OCI-LY1 (cell line): ENCODE results near the gene SLC2A10.
A peak's percentile ranks its signal among the peaks of the same experiment; 100 is the strongest.

Source experiments
- H2AFZ ChIP-seq: fragments of 200-600 bp; sonication (generic), shearing (Covaris generic); 2 replicates; pipeline ENCODE4 v1.6.0; 2014; ENCODE audit warnings: antibody characterized with exemption, mild to moderate bottlenecking, low read length
- H3F3A ChIP-seq: fragments of 200-600 bp; sonication (generic), shearing (Covaris generic); 2 replicates; pipeline ENCODE4 v1.6.0; 2014; ENCODE audit warnings: mild to moderate bottlenecking, antibody characterized with exemption, low read length, moderate library complexity; ENCODE audit not compliant: insufficient read depth
- H3K27ac ChIP-seq: fragments of 200-600 bp; sonication (generic); 2 replicates; pipeline ENCODE4 v1.5.1; 2014; ENCODE audit warnings: low read length, mixed run types, mild to moderate bottlenecking, low read depth; ENCODE audit not compliant: poor library complexity, severe bottlenecking
- H3K27me3 ChIP-seq: fragments of 200-600 bp; sonication (generic); 2 replicates; pipeline ENCODE4 v1.6.0; 2014; ENCODE audit warnings: antibody characterized with exemption, mild to moderate bottlenecking, low read length, moderate library complexity; ENCODE audit not compliant: insufficient read depth
- H3K36me3 ChIP-seq: fragments of 200-600 bp; sonication (generic); 2 replicates; pipeline ENCODE4 v1.6.1; 2014; ENCODE audit warnings: mild to moderate bottlenecking, antibody characterized with exemption, low read length, moderate library complexity, mixed read lengths; ENCODE audit not compliant: insufficient read depth
- H3K4me1 ChIP-seq: fragments of 200-600 bp; sonication (generic); 2 replicates; pipeline ENCODE4 v1.5.1; 2014; ENCODE audit warnings: mild to moderate bottlenecking, low read length, moderate library complexity; ENCODE audit not compliant: insufficient read depth, severe bottlenecking
- H3K4me2 ChIP-seq: fragments of 200-600 bp; sonication (generic), shearing (Covaris generic); 2 replicates; pipeline ENCODE4 v1.6.1; 2014; ENCODE audit warnings: low read length
- H3K4me3 ChIP-seq: fragments of 200-600 bp; sonication (generic); 2 replicates; pipeline ENCODE4 v1.5.1; 2014; ENCODE audit warnings: low read length, low read depth, mild to moderate bottlenecking, mixed read lengths; ENCODE audit not compliant: poor library complexity, severe bottlenecking
- H3K79me2 ChIP-seq: fragments of 200-600 bp; shearing (Covaris generic); 2 replicates; pipeline ENCODE4 v1.6.1; 2016; ENCODE audit warnings: mixed run types, low read length, mixed read lengths; ENCODE audit not compliant: insufficient read depth
- H3K9ac ChIP-seq: fragments of 200-600 bp; sonication (generic), shearing (Covaris generic); 2 replicates; pipeline ENCODE4 v1.6.1; 2014; ENCODE audit warnings: mild to moderate bottlenecking, low read length, mixed read lengths
- H3K9me2 ChIP-seq: fragments of 200-600 bp; sonication (generic), shearing (Covaris generic); 2 replicates; pipeline ENCODE4 v1.6.1; 2014; ENCODE audit warnings: low read depth, mild to moderate bottlenecking, low read length, mixed read lengths
- H3K9me3 ChIP-seq: fragments of 200-600 bp; shearing (Covaris generic); 2 replicates; pipeline ENCODE4 v1.6.1; 2014; ENCODE audit warnings: low read length, mixed read lengths
- H4K20me1 ChIP-seq: fragments of 200-600 bp; sonication (generic), shearing (Covaris generic); 2 replicates; pipeline ENCODE4 v1.6.0; 2016; ENCODE audit warnings: mild to moderate bottlenecking, low read length; ENCODE audit not compliant: insufficient read depth
- CTCF ChIP-seq: fragments of 200-600 bp; sonication (generic), shearing (Covaris generic); IDR thresholded peaks from 2 replicates; pipeline ENCODE4 v1.5.1; 2017; ENCODE audit warnings: mild to moderate bottlenecking, antibody characterized with exemption, low read length, moderate library complexity, mixed read lengths
- EZH2 ChIP-seq: fragments of 200-600 bp; sonication (generic), shearing (Covaris generic); IDR thresholded peaks from 2 replicates; pipeline ENCODE4 v1.8.0; 2017; ENCODE audit warnings: borderline replicate concordance, mixed run types, mild to moderate bottlenecking, antibody characterized with exemption, low read length, moderate library complexity, mixed read lengths

The SLC2A10 gene

GRCh38 chr20:46683939-46684750, 25.3 kb upstream of the SLC2A10 start:
- no peak overlapping the region for H3K27ac ChIP-seq
- H3K9me2 ChIP-seq = no peaks in the 10 kb centered on the region
- H3K4me2 ChIP-seq = no peak overlapping the region
- TF ChIP-seq CTCF (no peak), EZH2 (no peak)
- H4K20me1 ChIP-seq = no peaks in the 10 kb centered on the region
- peaks cover 36% of the 10 kb centered on the region for H3K79me2 ChIP-seq
- no peak overlapping the region for H3K4me3 ChIP-seq
- H2AFZ ChIP-seq = no peak overlapping the region
- H3F3A ChIP-seq = no peaks in the 10 kb centered on the region
- H3K9ac ChIP-seq = no peak overlapping the region
- no peaks in the 10 kb centered on the region for H3K27me3 ChIP-seq
- H3K9me3 ChIP-seq = no peaks in the 10 kb centered on the region
- H3K36me3 ChIP-seq = peaks cover 37% of the 10 kb centered on the region
- peaks cover 35% of the 10 kb centered on the region for H3K4me1 ChIP-seq

- H3K4me2 ChIP-seq = peak overlapping the region; percentile 93
- no peaks in the 10 kb centered on the region for H3K27me3 ChIP-seq
- no peaks in the 10 kb centered on the region for H3K9me3 ChIP-seq
- TF ChIP-seq CTCF (no peak), EZH2 (no peak)
- no peaks in the 10 kb centered on the region for H3F3A ChIP-seq
- peaks cover 36% of the 10 kb centered on the region for H3K79me2 ChIP-seq
- peak overlapping the region; percentile 90 for H3K9ac ChIP-seq
- H3K36me3 ChIP-seq = peaks cover 31% of the 10 kb centered on the region
- no peaks in the 10 kb centered on the region for H4K20me1 ChIP-seq
- peaks cover 29% of the 10 kb centered on the region for H3K4me1 ChIP-seq
- H3K27ac ChIP-seq = peak overlapping the region; percentile 1
- no peak overlapping the region for H2AFZ ChIP-seq
- no peaks in the 10 kb centered on the region for H3K9me2 ChIP-seq
- H3K4me3 ChIP-seq = peak overlapping the region; percentile 92
These were observed 21.0 kb upstream of the SLC2A10 start for GRCh38 chr20:46688151-46689081.

GRCh38 chr20:46689082-46689753, 20.2 kb upstream of the SLC2A10 start, which contains the start of gene TP53RK:
TSS of gene TP53RK (minus strand) at chr20:46689444. CDS start at chr20:46689414, 30 bp downstream.
- no peak; the same call in 1 of the 2 replicates for TF ChIP-seq CTCF
- no peak for TF ChIP-seq EZH2

More at GRCh38 chr20:46689082-46689753, 20.2 kb upstream of the SLC2A10 start, which contains the start of gene TP53RK:
- peaks cover 31% of the 10 kb centered on the region for H3K36me3 ChIP-seq
- H3K9ac ChIP-seq = peak within 1 kb of the TSS; percentile 90
- no peaks in the 10 kb centered on the region for H3K9me3 ChIP-seq
- peak within 1 kb of the TSS; percentile 38 for H3K27ac ChIP-seq
- peaks cover 28% of the 10 kb centered on the region for H3K4me1 ChIP-seq
- H4K20me1 ChIP-seq = no peaks in the 10 kb centered on the region
- H3F3A ChIP-seq = no peaks in the 10 kb centered on the region
- H3K9me2 ChIP-seq = no peaks in the 10 kb centered on the region
- H3K79me2 ChIP-seq = peaks cover 36% of the 10 kb centered on the region
- H3K4me2 ChIP-seq = peak within 1 kb of the TSS; percentile 93
- H2AFZ ChIP-seq = peak within 1 kb of the TSS; percentile 49
- H3K4me3 ChIP-seq = peak within 1 kb of the TSS; percentile 92
- no peaks in the 10 kb centered on the region for H3K27me3 ChIP-seq
